Activated CD4-positive, CD25-positive, alpha-beta regulatory T cell treated with anti-CD3 and anti-CD28 coated beads, Interleukin-2, amount 50 U/mL, for 16 hours (primary cell): ENCODE measurements around the gene EPN2.

Experiments
- DNase-seq: peaks from one replicate; pipeline ENCODE4 v3.0.0-alpha.2; 2020; ENCODE audit warnings: low read depth, low spot score

The EPN2 gene

GRCh38 chr17:19291646-19292376, 54.6 kb downstream of the EPN2 start:
- DNase-seq: no peak

DNA sequence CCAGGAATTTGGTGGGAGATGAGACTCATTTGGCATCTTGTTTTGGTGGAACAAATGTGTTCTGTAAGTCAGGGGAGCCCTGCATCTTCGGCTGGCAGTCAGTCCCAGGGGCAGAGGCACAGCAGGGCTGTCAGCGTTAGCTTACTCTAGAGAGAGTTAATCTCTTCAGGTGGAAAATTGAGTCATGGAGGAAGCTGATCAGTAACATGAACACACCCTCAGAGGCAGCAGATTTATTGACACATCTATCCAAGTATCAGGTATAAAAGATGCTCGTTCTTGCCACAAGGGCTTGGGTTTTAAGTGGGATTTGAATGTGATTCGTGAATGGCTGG, 55.2 kb downstream of the EPN2 start:
- DNase-seq: no peak

- no peak for DNase-seq
Measured at GRCh38 chr17:19294443-19294842, 57.3 kb downstream of the EPN2 start.

- DNase-seq: no peak
Measured at GRCh38 chr17:19295473-19296135, 58.4 kb downstream of the EPN2 start.

GRCh38 chr17:19296786-19297778, 59.9 kb downstream of the EPN2 start:
- no peak for DNase-seq

DNA sequence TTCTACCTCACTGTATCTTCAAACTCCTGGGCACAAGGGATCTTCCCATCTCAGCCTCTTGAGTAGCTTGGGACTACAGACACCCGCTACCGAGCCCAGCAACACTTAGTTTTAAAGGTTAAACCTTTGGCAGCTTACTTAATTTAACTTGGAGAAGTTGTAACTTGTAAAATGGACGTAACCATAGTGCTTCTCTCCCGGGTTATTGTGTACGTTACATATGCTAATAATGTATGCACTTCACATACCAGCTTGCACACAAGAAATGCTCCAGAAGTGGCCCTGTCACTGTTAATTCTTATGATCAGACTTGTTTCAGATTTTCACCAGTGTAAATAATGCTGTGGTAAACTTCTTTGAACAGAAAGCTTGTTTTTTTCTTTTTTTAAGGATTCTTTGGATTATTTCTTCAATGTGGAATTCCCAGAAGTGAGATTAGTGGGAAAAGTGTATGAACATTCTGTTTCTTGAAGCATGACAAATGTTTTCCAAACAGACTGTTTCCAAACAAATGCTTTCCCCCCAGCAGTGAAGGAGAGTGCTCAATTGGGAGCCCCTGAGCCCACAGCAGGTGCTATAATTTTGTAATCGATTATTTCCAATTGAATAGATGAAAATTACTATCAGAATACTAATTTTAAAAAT, 61.5 kb downstream of the EPN2 start:
- no peak for DNase-seq

DNA sequence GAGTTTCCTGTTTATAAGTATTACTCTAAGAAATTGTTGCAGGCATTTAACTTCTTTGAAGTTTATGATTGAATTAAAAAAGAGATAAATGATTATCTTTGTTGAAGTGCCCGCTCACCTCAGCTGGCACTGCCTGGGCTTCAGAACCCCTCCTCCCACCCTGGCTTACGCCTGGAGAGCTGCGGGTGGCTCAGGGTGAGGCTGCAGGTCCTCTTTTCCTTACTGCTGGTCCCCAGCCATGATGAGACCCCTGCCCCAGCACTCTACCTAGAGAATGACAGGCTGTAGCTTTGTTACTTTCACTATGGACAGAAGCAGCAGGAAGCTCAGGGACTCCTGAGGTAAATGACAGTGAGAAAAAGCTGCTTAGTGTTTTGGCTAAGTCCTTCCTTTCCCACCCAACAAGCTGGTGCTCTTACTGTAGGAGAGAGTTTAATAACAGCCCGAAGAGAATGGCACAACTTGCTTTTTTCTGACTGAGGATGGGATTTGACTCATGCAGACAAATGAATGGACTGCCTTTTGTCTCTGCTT, 62.1 kb downstream of the EPN2 start:
- no peak for DNase-seq

DNA sequence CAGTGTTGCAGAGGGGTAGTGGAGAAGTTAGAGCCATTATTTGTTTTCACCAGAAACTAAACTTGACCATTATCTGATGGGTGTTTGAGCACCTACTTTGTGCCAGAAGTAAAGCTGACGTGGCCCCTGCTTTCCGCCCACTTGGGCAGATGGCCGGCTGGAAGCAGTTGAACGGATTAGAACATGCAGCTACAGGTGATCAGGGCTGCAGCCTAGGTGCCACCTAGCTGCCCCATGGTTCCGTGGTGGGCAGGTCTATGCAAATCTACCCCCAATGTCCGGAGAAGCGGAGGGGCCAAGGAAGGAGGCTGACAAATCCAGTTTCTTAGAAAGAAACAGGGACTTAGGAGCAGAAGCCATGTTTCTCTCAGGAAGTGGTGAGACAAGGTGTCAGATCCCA, 62.7 kb downstream of the EPN2 start:
- DNase-seq: no peak

DNA sequence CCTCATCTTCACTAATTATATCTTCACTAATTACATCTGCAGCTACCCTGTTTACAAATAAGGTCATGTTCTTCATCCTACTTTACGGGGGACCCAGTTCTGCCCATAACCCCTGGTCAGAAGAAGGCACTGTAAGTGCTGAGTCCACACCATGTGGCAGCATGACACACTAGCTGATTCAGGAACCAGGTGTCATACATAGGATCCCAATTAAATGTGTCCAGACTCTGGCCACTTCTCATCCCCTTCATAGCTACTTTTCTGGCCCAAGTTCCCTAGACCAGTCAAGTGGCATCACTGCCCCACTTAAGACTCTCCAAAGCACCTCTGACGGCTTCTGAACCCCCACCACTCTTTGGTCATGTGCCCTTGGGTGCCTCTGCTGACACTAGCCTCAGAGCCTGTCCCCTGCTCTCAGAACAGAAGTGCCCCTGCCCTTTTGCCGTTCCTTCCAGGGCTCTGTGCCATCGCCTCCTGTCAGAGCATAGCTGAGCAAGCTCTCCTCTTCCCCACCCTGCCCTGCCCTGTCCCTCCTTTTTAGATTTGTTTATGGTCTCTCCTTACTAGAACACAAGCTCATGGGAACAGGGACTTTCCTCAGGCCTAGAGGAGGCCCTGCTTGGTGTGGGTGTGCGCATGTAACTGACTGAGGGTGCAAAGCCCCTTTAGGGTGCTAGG, 64.2 kb downstream of the EPN2 start:
- DNase-seq: no peak

DNA sequence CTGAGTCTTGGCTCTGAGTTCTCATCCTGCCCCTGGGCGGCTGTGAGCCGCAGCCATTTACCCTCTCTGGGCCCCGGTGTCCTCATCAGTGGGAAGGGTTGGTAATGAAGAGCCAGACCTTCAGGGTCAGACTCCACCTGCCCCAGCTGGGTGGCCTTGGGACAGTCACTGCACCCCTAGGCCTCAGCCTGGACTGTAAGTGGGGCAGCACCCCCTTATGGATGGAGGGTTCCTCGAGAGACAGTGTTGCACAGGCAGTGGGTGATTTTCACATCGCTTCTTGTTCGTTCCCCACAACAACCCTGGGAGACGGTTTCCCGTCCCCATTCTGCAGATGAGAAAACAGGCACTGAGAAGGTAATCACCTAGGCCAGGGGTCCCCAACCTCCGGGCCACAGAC, 64.8 kb downstream of the EPN2 start:
- no peak for DNase-seq

GRCh38 chr17:19302791-19303331, 65.7 kb downstream of the EPN2 start:
- DNase-seq: no peak

DNA sequence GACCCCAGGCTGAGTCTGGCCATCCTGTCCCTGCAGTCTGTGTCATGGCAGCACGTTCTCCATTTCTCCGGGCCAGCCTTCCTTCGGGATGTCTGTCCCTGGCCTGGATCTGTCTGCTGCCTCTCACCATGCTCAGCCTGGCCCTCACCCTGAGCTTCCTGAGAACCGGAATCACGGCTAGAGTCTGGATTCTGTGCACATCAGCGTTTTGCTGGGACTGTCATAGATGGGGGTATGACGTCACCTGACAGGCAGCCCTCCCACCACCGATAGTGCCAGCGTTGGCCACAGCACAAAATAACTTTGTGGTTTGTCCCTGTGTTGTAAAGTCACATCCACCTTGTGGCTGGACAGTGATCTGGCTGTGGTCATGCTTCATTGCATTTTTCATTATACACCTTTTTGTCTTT, 66.2 kb downstream of the EPN2 start:
- DNase-seq: no peak

DNA sequence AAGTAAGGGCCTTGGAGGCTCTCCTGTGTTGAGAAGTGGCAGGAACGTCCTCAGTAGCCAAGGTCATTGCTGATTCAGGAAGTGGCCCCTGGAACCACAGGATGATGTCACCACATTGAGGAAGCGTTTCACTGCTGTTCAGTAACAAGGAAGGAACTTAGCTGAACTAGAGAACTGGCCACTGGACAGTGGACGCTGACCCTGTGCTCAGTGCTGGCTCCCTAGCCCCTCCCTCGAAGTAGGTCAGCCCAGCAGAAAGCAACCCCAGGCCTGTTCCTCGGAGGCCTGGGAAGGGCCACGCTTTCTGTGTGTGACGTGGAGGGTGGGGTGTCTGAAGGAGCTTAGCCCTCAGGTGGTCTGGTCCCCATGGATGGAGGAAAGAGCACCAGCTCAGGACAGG, 67.0 kb downstream of the EPN2 start:
- no peak for DNase-seq

DNA sequence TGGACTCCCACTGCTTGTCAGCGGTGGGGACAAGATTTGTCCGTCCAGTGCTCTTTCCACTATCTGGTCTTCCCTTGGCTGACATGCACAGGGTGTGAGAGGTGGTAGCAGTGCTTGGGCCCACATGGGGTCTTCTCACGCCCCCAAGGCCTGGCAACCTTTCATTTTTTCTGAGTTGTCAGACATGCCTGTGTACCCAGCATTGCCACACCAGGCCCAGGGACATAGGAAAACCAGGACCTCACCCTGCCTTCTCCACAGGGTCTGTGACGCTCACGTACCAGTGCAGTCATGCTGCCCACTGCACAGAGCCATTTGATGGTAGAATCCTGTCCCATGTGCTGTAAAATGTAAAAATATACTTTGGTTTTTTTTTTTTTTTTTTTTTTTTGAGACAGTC, 67.6 kb downstream of the EPN2 start:
- DNase-seq: no peak

DNA sequence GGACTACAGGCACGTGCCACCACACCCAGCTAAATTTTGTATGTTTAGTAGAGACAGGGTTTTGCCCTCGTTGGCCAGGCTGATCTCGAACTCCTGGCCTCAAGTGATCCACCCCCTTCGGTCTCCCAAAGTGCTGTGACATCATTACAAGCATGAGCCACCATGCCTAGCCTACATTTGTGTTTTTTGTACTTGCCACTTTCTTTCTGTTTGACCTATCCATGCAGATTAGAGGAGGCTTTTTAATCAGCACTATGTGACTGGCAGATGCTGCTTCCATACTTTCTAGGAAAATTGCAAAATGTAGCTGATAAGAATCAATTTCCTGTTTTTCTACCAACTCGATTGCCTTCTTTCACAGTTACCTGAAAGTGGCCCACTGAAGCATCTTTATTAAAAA, 68.1 kb downstream of the EPN2 start:
- no peak for DNase-seq

DNA sequence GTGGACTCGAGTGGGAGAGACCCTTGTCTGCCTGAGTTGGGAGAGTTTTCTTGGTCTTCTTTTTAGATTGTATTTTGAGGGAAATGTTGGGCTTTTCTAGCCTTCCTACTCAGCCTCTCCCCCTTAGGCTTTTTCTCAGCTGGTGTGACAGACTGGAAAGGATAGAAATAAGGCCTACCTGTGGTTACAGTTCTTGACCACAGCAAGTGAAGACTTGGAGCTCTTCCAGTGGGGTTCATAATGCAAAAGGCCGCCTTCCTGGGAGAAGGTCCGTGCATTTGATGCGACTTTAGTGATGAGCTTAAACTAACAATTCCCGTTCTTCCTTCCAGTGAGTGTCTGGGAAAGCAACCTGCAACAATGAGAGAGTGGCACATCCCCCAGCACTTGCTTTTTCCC, 68.6 kb downstream of the EPN2 start:
- no peak for DNase-seq

DNA sequence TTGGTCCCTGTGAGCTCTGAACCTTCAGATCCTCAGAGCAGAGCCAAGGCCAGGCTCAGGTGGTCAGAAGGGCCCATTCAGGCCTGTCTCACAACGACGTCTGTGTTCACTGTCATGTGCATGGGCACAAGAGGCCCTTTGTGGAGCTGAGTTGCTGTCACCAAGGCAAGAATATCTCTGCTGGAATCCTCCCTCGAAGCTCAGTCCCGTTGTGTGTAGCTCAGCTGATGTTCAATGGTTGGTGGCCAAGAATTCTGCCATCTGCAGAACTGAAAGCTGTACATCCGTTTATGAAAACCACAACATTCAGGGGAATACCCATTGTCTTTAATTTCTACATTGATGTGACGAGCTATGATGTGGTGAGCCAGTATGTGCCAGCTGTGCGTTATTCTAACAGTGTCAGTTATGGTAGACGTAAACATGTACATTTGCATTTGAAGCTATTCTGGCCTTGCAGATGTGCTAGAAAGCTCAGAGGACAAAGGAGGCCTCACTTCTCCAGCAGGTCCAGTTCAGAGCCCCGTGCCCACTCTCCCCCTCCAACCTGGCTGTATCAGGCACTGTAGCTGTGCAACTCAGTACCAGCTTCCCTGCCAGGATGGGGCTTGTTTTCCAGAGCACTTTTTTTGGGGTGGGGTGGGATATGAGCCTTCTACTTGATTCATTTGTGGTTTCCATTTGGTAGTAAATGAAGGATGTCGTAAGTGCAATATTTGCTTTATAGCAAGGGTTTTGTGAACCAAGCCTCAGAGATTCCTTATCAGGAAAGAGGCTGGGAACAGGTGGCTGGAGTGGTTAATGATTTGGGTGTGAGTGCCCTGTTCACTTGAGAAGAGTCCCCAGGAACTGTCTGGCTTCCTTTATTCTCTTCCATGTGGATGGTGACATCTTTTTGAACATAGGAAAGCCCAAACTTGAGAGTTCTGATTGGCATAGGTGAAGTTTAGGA, 69.3 kb downstream of the EPN2 start:
- no peak for DNase-seq

DNA sequence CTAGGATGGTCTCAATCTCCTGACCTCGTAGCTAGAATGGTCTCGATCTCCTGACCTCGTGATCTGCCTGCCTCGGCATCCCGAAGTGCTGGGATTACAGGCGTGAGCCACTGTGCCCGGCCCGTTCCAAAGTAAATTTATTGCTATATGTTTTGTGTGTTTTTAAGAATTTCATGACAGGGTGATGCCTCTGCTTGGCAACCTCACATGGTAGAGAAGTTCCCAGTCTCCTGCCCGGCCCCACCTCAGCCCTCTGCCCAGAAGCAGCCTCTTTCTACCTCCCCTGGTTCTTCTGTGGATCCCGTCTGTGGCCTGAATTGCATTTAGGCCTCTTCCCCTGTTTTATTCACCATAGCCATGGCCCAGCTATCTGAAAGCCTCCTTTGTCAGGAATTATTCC, 70.4 kb downstream of the EPN2 start:
- DNase-seq: no peak

- DNase-seq: no peak
Measured at GRCh38 chr17:19308398-19308797, 71.2 kb downstream of the EPN2 start.

GRCh38 chr17:19309701-19310100, 72.5 kb downstream of the EPN2 start:
- no peak for DNase-seq
